Erythroblast (primary cell): Measurements from ENCODE around the gene FN1.

Source experiments
- GATA1 ChIP-seq: IDR thresholded peaks from 2 replicates; pipeline ENCODE4 v1.6.1; 2011; ENCODE audit warnings: low read depth, mild to moderate bottlenecking, control low read depth, low read length, moderate library complexity
- POLR2A ChIP-seq: IDR thresholded peaks from 2 replicates; pipeline ENCODE4 v1.6.1; 2011; ENCODE audit warnings: mild to moderate bottlenecking, low read length

GRCh38 chr2:215413484-215413777 lies 22.4 kb downstream of the FN1 start:
- TF ChIP-seq POLR2A (no peak), GATA1 (no peak)
